ENCODE measurements around the gene TSPAN11. TPM values are rescaled to one million over a fixed set of nuclear protein-coding genes. Genes with fewer than 3 reads are reported as not detected.

TSPAN11 gene
- total and polyA plus RNA-seq, 2 of the 4 experiments (the other 2 are of a cell fraction), result 0.18 to 0.26 TPM

DNA sequence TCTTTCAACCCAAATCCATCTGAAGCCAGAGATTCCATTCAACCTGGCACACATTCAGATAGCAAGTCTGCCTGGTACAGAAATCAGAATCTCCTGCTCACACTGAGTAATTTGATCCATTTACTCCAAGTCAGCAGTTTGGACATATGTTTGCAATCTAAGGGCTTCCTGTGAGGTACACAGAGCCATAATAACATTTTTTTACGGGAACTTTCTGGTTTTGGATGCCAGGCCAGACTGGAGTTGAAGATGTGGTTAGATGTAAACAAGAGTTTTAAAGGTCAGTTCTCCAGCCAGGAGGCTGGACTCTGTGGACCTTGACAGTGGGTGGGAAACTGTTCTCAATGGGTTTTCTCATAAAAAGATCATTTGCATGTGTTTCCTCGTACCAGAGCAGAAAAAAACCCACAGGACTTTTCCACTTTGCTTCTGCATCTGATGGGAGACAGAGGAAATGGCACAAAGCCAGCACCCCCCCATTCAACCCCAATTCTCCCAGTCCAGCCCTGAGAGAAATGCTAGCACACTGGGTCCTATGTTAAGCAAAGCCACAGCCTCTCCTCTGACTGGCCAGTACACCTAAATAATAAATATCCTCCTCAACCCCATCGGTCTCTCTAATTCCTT, 17.7 kb upstream of the TSPAN11 start:
- ChIA-PET CTCF (no interaction called here), POLR2A (ENCODE audit: unreplicated experiment) (no interaction called here)
- H2AFZ ChIP-seq (replicated peaks; ENCODE audit: low read length, poor library complexity), result no peak overlapping the region

More for the DNA sequence above, 17.7 kb upstream of the TSPAN11 start:
- DNase-seq (peak; percentile 45), ATAC-seq (ENCODE audit: low read depth) (peak; percentile 77)
- no peak overlapping the region for H2AK5ac ChIP-seq (ENCODE audit: low read depth, low read length)
- no peak overlapping the region for H2BK15ac ChIP-seq (ENCODE audit: low read depth, low read length)
- H3K9me3 ChIP-seq (ENCODE audit: control insufficient read depth, insufficient read depth, low read length), result no peaks in the 10 kb centered on the region
- H2BK120ac ChIP-seq (ENCODE audit: low read depth, low read length), result no peak overlapping the region
- no peaks in the 10 kb centered on the region for H3K9me1 ChIP-seq (ENCODE audit: insufficient read depth, low read length)
- no peak overlapping the region for H3K56ac ChIP-seq (ENCODE audit: extremely low read depth, insufficient read depth, low read length)
- H3K36me3 ChIP-seq (ENCODE audit: control insufficient read depth, insufficient read depth, low read length), result no peaks in the 10 kb centered on the region
- TF ChIP-seq CTCF (conservative IDR thresholded peaks at IDR 0.05; ENCODE audit: low read depth, low read length) (no peak), MAFK (IDR thresholded peaks at IDR 0.05; ENCODE audit: low read depth, low read length) (peak; percentile 36; the same call in 1 of the 2 replicates)
- BruUV-seq (replicated peaks), result no TSS peak
- H4K8ac ChIP-seq (ENCODE audit: low read depth in 2 of 2, low read length in 2 of 2), result no peak overlapping the region
- no peak overlapping the region for H3K9ac ChIP-seq (ENCODE audit: low read depth, low read length)
- no peak overlapping the region for H3K4ac ChIP-seq (ENCODE audit: low read depth, low read length)
- H3K4me1 ChIP-seq (ENCODE audit: control insufficient read depth, insufficient read depth, low read length), result peaks cover 4% of the 10 kb centered on the region; the same call in 1 of the 2 replicates
- H3K18ac ChIP-seq (ENCODE audit: low read depth, low read length), result no peak overlapping the region
- H2BK20ac ChIP-seq (ENCODE audit: low read depth, low read length), result no peak overlapping the region
- no peak overlapping the region for H3K14ac ChIP-seq (replicated peaks; ENCODE audit: low read depth, low read length)
- no peaks in the 10 kb centered on the region for H3K79me1 ChIP-seq (ENCODE audit: low read depth in 1 of 2, low read length in 2 of 2)
- intact Hi-C loops (cut with micrococcal nuclease) (no loop called here), dilution Hi-C loops (cut with HindIII; ENCODE audit: low sequenced_read_pairs, unreplicated experiment) (no loop called here), in situ Hi-C loops (cut with MboI; ENCODE audit: low sequenced_read_pairs) (no loop called here)
- no peak overlapping the region for H4K5ac ChIP-seq (ENCODE audit: low read depth, low read length)
- H4K91ac ChIP-seq (ENCODE audit: insufficient read depth, low read depth, low read length), result no peak overlapping the region
- H2BK5ac ChIP-seq (ENCODE audit: low read depth, low read length, poor library complexity, severe bottlenecking), result no peak overlapping the region
- H3K27me3 ChIP-seq (ENCODE audit: control insufficient read depth, insufficient read depth, low read length), result peaks cover 5% of the 10 kb centered on the region; the same call in 1 of the 2 replicates
- no peak overlapping the region for H3K27ac ChIP-seq (ENCODE audit: insufficient read depth, low read length)
- WGBS, 2 experiments (ENCODE audit: extremely low coverage in 2 of 2, insufficient read length in 1 of 2), result no CpG with 5 or more reads among the region's 3 CpGs
- no peak overlapping the region; the same call in 1 of the 2 replicates for H3K4me2 ChIP-seq (ENCODE audit: low read depth, low read length)
- no peaks in the 10 kb centered on the region for H4K20me1 ChIP-seq (ENCODE audit: insufficient read depth, low read length)
- H3K23ac ChIP-seq (ENCODE audit: low read depth, low read length), result no peak overlapping the region
- no peak overlapping the region for H2AK9ac ChIP-seq (replicated peaks; ENCODE audit: low read depth, low read length, poor library complexity)
- H3K4me3 ChIP-seq (ENCODE audit: insufficient read depth, low read depth, low read length), result no peak overlapping the region

All from IMR-90 (cell line).